ENCODE results near the gene MCUR1. TPM values are rescaled to one million over a fixed set of nuclear protein-coding genes. Genes with fewer than 3 reads are reported as not detected.

Gene MCUR1
- total RNA-seq, 2 experiments from 2014 or later = 27.7 to 31.1 TPM

Other genes with a start within 250 kb of the MCUR1 start
- gene SIRT5, start 240.0 kb downstream of the MCUR1 start, total RNA-seq = 10 to 100 TPM in 1 of 2 experiments, 1 to 10 TPM in 1; 6.9 to 10.9 TPM
- gene NOL7, start 199.2 kb downstream of the MCUR1 start, total RNA-seq = 10 to 100 TPM; 56.6 to 70.9 TPM
- 10 to 100 TPM; 57.2 to 74.3 TPM for gene RANBP9, start 102.7 kb downstream of the MCUR1 start, total RNA-seq
- not detected for gene RNF182, start 110.4 kb upstream of the MCUR1 start, total RNA-seq

All from activated CD8-positive, alpha-beta memory T cell treated with anti-CD3 and anti-CD28 coated beads, Interleukin-2, amount 10 ng/mL, durations not matched to agents 7 days and 5 days (primary cell).